ENCODE results near the gene MGP.

The MGP gene

DNA sequence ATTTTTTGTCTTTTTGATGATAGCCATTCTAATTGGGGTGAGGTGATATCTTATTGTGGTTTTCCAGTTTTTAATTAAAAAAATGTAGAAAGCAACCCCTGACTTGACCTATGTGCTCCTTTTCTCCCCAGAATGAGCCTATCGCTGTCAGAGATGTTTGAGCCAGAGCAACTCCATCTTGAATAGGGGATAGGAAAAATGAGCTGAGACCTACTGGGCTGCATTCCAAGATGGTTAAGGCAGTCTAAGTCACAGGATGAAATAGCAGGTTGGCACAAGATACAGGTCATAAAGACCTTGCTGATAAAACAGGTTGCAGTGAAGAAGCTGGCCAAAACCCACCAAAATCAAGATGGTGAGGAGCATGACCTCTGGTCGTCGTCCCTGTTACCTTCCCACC, 38.9 kb upstream of the MGP start:
- H4K91ac ChIP-seq (ENCODE audit: low read depth, low read length, poor library complexity): no peak overlapping the region
- H3K23ac ChIP-seq (ENCODE audit: low read depth, low read length, poor library complexity): no peak overlapping the region
- no peak overlapping the region for H3K18ac ChIP-seq (ENCODE audit: low read length)
- no peaks in the 10 kb centered on the region for H3K79me1 ChIP-seq (ENCODE audit: low read depth, low read length)
- no peak overlapping the region for H4K8ac ChIP-seq (ENCODE audit: low read depth, low read length)
- no peak overlapping the region for H3K9ac ChIP-seq (ENCODE audit: low read depth, low read length, poor library complexity)
- no peaks in the 10 kb centered on the region for H3K4me1 ChIP-seq (ENCODE audit: control insufficient read depth in 2 of 2, insufficient read depth in 1 of 2, low read depth in 1 of 2, low read length in 2 of 2)
- no peaks in the 10 kb centered on the region for H3K36me3 ChIP-seq (replicated peaks in 1 of 2; ENCODE audit: control insufficient read depth in 2 of 2, insufficient read depth in 2 of 2, low read length in 2 of 2)
- H3K9me3 ChIP-seq (replicated peaks in 1 of 2; ENCODE audit: control insufficient read depth in 2 of 2, insufficient read depth in 1 of 2, low read depth in 1 of 2, low read length in 2 of 2): no peaks in the 10 kb centered on the region
- no peak overlapping the region for H2AK5ac ChIP-seq (ENCODE audit: low read depth, low read length)
- no peak overlapping the region for H3K4ac ChIP-seq (ENCODE audit: low read length)
- H3K4me2 ChIP-seq (ENCODE audit: insufficient read depth, low read length, poor library complexity, severe bottlenecking): no peak overlapping the region
- no peak overlapping the region for H3K14ac ChIP-seq (ENCODE audit: low read length)
- no peaks in the 10 kb centered on the region for H3K27me3 ChIP-seq (ENCODE audit: control insufficient read depth in 3 of 3, insufficient read depth in 3 of 3, low read depth in 1 of 3, low read length in 3 of 3)
- no peak overlapping the region for H2BK5ac ChIP-seq (ENCODE audit: low read length)
- no peak overlapping the region for H2BK15ac ChIP-seq (ENCODE audit: low read length)
- no peak for DNase-seq (ENCODE audit: low spot score)
- no peak overlapping the region for H2AFZ ChIP-seq (ENCODE audit: low read length)
- no peak overlapping the region for H2BK120ac ChIP-seq (ENCODE audit: low read depth, low read length)
- no peak overlapping the region for H2BK12ac ChIP-seq (ENCODE audit: low read length)
- no peak overlapping the region for H3K4me3 ChIP-seq (ENCODE audit: low read length in 2 of 2)
- WGBS, 2 donors (ENCODE audit: extremely low coverage in 2 of 2, insufficient read length in 2 of 2, insufficient replicate concordance in 1 of 2): no CpG with 5 or more reads among the region's 3 CpGs
- no peak overlapping the region for H3K27ac ChIP-seq (replicated peaks; ENCODE audit: low read length)

- no peak for DNase-seq (ENCODE audit: low spot score)
- H4K8ac ChIP-seq (ENCODE audit: low read depth, low read length): no peak overlapping the region
- no peak overlapping the region for H4K91ac ChIP-seq (ENCODE audit: low read depth, low read length, poor library complexity)
- no peak overlapping the region for H3K18ac ChIP-seq (ENCODE audit: low read length)
- no peak overlapping the region for H2BK12ac ChIP-seq (ENCODE audit: low read length)
- no peaks in the 10 kb centered on the region for H3K9me3 ChIP-seq (replicated peaks in 1 of 2; ENCODE audit: control insufficient read depth in 2 of 2, insufficient read depth in 1 of 2, low read depth in 1 of 2, low read length in 2 of 2)
- H3K4me1 ChIP-seq (ENCODE audit: control insufficient read depth in 2 of 2, insufficient read depth in 1 of 2, low read depth in 1 of 2, low read length in 2 of 2): no peaks in the 10 kb centered on the region
- no peak overlapping the region for H2AK5ac ChIP-seq (ENCODE audit: low read depth, low read length)
- H2BK5ac ChIP-seq (ENCODE audit: low read length): no peak overlapping the region
- H2AFZ ChIP-seq (ENCODE audit: low read length): no peak overlapping the region
- H3K27me3 ChIP-seq (ENCODE audit: control insufficient read depth in 3 of 3, insufficient read depth in 3 of 3, low read depth in 1 of 3, low read length in 3 of 3): no peaks in the 10 kb centered on the region
- WGBS, 2 donors (ENCODE audit: extremely low coverage in 2 of 2, insufficient read length in 2 of 2, insufficient replicate concordance in 1 of 2): no CpG with 5 or more reads among the region's 2 CpGs
- H2BK120ac ChIP-seq (ENCODE audit: low read depth, low read length): no peak overlapping the region
- H3K27ac ChIP-seq (replicated peaks; ENCODE audit: low read length): no peak overlapping the region
- no peak overlapping the region for H3K4me3 ChIP-seq (ENCODE audit: low read length in 2 of 2)
- H2BK15ac ChIP-seq (ENCODE audit: low read length): no peak overlapping the region
- H3K79me1 ChIP-seq (ENCODE audit: low read depth, low read length): no peaks in the 10 kb centered on the region
- no peak overlapping the region for H3K23ac ChIP-seq (ENCODE audit: low read depth, low read length, poor library complexity)
- H3K36me3 ChIP-seq (replicated peaks in 1 of 2; ENCODE audit: control insufficient read depth in 2 of 2, insufficient read depth in 2 of 2, low read length in 2 of 2): no peaks in the 10 kb centered on the region
- no peak overlapping the region for H3K4ac ChIP-seq (ENCODE audit: low read length)
- no peak overlapping the region for H3K14ac ChIP-seq (ENCODE audit: low read length)
- no peak overlapping the region for H3K9ac ChIP-seq (ENCODE audit: low read depth, low read length, poor library complexity)
- no peak overlapping the region for H3K4me2 ChIP-seq (ENCODE audit: insufficient read depth, low read length, poor library complexity, severe bottlenecking)
Measured at GRCh38 chr12:14923944-14924343, 38.3 kb upstream of the MGP start.

GRCh38 chr12:14921218-14921617, 35.6 kb upstream of the MGP start:
- Histone ChIP-seq H3K18ac (ENCODE audit: low read length) (no peak overlapping the region), H2BK12ac (ENCODE audit: low read length) (no peak overlapping the region), H3K27ac (replicated peaks; ENCODE audit: low read length) (no peak overlapping the region), H3K4me1 (ENCODE audit: control insufficient read depth in 2 of 2, insufficient read depth in 1 of 2, low read depth in 1 of 2, low read length in 2 of 2) (no peaks in the 10 kb centered on the region), H3K36me3 (replicated peaks in 1 of 2; ENCODE audit: control insufficient read depth in 2 of 2, insufficient read depth in 2 of 2, low read length in 2 of 2) (no peaks in the 10 kb centered on the region), H2AFZ (ENCODE audit: low read length) (no peak overlapping the region), H3K4me3 (ENCODE audit: low read length in 2 of 2) (no peak overlapping the region), H2AK5ac (ENCODE audit: low read depth, low read length) (no peak overlapping the region), H3K4ac (ENCODE audit: low read length) (no peak overlapping the region), H3K27me3 (ENCODE audit: control insufficient read depth in 3 of 3, insufficient read depth in 3 of 3, low read depth in 1 of 3, low read length in 3 of 3) (no peaks in the 10 kb centered on the region), H3K9me3 (replicated peaks in 1 of 2; ENCODE audit: control insufficient read depth in 2 of 2, insufficient read depth in 1 of 2, low read depth in 1 of 2, low read length in 2 of 2) (no peaks in the 10 kb centered on the region), H3K14ac (ENCODE audit: low read length) (no peak overlapping the region), H3K4me2 (ENCODE audit: insufficient read depth, low read length, poor library complexity, severe bottlenecking) (no peak overlapping the region), H3K23ac (ENCODE audit: low read depth, low read length, poor library complexity) (no peak overlapping the region), H2BK120ac (ENCODE audit: low read depth, low read length) (no peak overlapping the region), H3K79me1 (ENCODE audit: low read depth, low read length) (no peaks in the 10 kb centered on the region), H2BK5ac (ENCODE audit: low read length) (no peak overlapping the region), H2BK15ac (ENCODE audit: low read length) (no peak overlapping the region), H3K9ac (ENCODE audit: low read depth, low read length, poor library complexity) (no peak overlapping the region), H4K91ac (ENCODE audit: low read depth, low read length, poor library complexity) (no peak overlapping the region), H4K8ac (ENCODE audit: low read depth, low read length) (no peak overlapping the region)
- no CpG with 5 or more reads among the region's 2 CpGs for WGBS, 2 donors (ENCODE audit: extremely low coverage in 2 of 2, insufficient read length in 2 of 2, insufficient replicate concordance in 1 of 2)
- DNase-seq (ENCODE audit: low spot score): no peak

DNA sequence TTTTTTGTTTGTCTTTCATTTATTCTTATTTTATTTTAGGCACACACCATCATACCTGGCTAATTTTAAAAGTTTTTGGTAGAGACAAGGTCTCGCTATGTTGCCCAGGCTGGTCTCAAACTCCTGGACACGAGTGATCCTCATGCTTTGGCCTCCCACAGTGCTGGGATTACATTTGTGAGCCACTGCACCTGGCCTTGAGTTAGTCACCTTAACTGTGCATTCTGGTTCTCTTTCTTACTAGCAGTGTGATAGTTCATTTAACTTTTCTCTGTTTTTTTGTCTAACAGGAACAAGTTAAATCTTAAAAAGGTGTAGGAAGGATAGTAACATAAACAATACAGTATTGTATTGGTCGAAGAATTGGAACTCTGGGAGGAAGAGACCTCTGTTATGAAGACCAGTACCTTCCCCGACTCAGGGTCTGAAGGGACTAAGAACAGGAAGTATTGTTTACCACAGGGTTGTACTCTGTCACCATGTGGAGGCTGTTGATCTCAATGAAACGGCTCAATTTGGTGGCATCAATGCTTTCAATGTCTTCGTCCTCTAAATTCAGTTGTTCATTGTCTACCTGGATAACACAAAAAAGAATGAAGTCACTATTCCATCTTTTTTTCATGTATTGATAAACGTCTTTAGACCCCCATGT, 34.9 kb upstream of the MGP start:
- H3K14ac ChIP-seq (ENCODE audit: low read length): no peak overlapping the region
- no peaks in the 10 kb centered on the region for H3K27me3 ChIP-seq (ENCODE audit: control insufficient read depth in 3 of 3, insufficient read depth in 3 of 3, low read depth in 1 of 3, low read length in 3 of 3)
- H2AFZ ChIP-seq (ENCODE audit: low read length): no peak overlapping the region
- H3K23ac ChIP-seq (ENCODE audit: low read depth, low read length, poor library complexity): no peak overlapping the region
- no peak for DNase-seq (ENCODE audit: low spot score)
- H3K79me1 ChIP-seq (ENCODE audit: low read depth, low read length): no peaks in the 10 kb centered on the region
- H3K18ac ChIP-seq (ENCODE audit: low read length): no peak overlapping the region
- WGBS, 2 donors (ENCODE audit: extremely low coverage in 2 of 2, insufficient read length in 2 of 2, insufficient replicate concordance in 1 of 2): no CpG with 5 or more reads among the region's 7 CpGs
- no peak overlapping the region for H4K91ac ChIP-seq (ENCODE audit: low read depth, low read length, poor library complexity)
- H2AK5ac ChIP-seq (ENCODE audit: low read depth, low read length): no peak overlapping the region
- H2BK15ac ChIP-seq (ENCODE audit: low read length): no peak overlapping the region
- H3K36me3 ChIP-seq (replicated peaks in 1 of 2; ENCODE audit: control insufficient read depth in 2 of 2, insufficient read depth in 2 of 2, low read length in 2 of 2): no peaks in the 10 kb centered on the region
- H3K4ac ChIP-seq (ENCODE audit: low read length): no peak overlapping the region
- no peak overlapping the region for H3K27ac ChIP-seq (replicated peaks; ENCODE audit: low read length)
- H2BK5ac ChIP-seq (ENCODE audit: low read length): no peak overlapping the region
- H3K9ac ChIP-seq (ENCODE audit: low read depth, low read length, poor library complexity): no peak overlapping the region
- no peaks in the 10 kb centered on the region for H3K9me3 ChIP-seq (replicated peaks in 1 of 2; ENCODE audit: control insufficient read depth in 2 of 2, insufficient read depth in 1 of 2, low read depth in 1 of 2, low read length in 2 of 2)
- H2BK12ac ChIP-seq (ENCODE audit: low read length): no peak overlapping the region
- H3K4me3 ChIP-seq (ENCODE audit: low read length in 2 of 2): no peak overlapping the region
- no peaks in the 10 kb centered on the region for H3K4me1 ChIP-seq (ENCODE audit: control insufficient read depth in 2 of 2, insufficient read depth in 1 of 2, low read depth in 1 of 2, low read length in 2 of 2)
- H3K4me2 ChIP-seq (ENCODE audit: insufficient read depth, low read length, poor library complexity, severe bottlenecking): no peak overlapping the region
- H4K8ac ChIP-seq (ENCODE audit: low read depth, low read length): no peak overlapping the region
- no peak overlapping the region for H2BK120ac ChIP-seq (ENCODE audit: low read depth, low read length)
